Stimulated activated naive CD4-positive, alpha-beta T cell (primary cell): ENCODE measurements around the gene KCMF1.
A peak's percentile ranks its signal among the peaks of the same experiment; 100 is the strongest.

Experiments used
- DNase-seq, 6 experiments: peaks; one replicate each; lab custom pipeline; 2025; lab: John Stamatoyannopoulos, UW

KCMF1 gene

DNA sequence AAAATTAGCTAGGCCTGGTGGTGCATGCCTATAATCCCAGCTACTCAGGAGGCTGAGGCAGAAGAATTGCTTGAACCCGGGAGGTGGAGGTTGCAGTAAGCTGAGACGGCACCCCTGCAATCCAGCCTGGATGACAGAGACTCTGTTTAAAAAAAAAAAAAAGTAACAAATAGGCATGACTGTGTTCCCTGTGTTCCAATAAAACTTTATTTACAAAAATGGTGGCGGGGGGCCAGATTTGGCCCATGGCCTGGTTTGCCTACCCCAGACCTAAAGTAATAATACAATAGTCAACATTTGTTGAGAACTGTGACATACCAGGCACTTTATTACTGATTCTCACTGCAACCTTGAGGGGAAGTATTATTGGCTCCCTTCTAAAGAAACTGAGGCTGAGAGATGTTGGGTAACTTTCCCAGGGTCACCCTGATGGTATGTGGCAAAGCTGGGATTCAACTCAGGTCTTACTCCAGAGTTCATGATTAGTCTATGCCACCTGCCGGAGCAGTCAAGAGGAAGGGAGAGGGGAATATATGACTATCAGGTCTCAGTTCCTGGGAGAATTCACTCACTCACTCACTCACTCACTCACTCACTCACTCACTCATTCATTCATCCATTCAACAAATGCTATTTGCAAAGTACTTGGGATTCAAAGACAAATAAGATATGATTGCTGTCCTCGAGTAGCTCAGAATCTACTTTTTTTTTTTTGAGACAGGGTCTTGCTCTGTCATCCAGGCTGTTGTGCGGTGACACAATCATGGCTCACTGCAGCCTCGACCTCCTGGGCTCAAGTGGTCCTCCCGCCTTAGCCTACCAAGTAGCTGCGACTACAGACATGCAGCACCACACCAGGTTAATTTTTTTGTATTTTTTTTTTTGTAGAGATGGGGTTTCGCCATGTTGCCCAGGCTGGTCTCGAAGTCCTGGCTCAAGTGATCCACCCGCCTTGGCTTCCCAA, 14.3 kb upstream of the KCMF1 start:
- no peak for DNase-seq

DNA sequence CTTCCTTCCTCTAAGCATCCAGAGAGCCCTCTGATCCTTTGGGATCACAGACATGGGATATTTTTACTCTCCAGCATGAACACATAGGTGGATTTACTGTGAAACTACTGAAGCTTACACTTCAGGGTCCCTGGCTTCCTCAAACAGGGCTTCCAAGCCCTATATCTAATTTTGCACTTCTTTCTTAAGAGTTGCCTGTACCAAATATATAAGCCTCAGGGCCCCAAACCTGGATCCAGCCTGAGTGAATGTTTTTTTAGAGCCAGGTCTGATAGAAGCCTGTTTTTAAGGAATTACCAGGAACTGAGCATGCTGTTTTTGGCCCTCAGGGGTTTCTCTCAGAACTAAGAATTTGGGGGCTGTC, 13.2 kb upstream of the KCMF1 start:
- no peak for DNase-seq

DNA sequence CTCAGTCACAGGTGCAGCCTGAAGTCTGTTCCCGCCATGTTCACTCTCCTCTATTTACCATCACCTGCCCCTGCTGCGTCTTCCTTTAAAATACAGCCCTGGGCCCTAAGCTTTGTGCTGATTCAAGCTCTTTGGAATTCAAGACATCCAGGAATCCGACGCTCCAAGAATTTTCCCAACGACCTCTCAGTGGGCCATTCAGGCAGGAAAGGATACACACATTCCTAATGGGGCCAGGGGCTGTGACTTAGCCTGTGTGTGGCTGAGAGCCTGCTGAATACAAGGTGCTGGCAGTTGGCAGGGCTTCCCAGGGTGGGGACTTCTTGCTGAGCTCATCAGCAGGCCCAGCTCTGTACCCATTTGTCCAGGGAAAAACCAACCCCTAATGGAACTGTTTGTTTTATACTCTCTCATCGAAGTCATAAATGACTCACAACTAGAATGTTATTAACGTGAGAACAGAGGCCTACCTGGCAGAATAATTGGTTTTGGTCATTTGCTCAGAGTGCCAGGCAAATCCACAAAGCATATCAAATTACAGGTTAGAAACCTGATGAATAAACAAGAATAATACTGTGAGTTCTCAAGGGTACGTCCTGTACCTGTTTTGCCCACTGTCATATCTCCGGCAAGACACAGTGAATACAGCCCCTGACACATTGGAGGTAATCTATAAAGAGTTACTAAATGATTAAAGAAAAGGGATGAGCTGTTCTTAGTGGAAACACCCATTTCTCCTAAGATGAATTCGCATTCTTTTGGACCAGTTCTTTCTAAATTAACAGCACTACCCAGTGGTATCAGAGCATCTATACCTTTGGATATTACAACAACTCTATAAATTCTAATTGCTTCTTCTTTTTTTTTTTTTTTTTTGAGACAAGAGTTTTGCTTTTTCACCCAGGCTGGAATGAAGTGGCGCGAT, 12.6 kb upstream of the KCMF1 start:
- no peak for DNase-seq

GRCh38 chr2:84959095-84959565, 11.8 kb upstream of the KCMF1 start:
- DNase-seq = no peak

GRCh38 chr2:84959566-84960506, 11.1 kb upstream of the KCMF1 start:
- no peak for DNase-seq

- DNase-seq = no peak
Observed at GRCh38 chr2:84962917-84963316, 8.0 kb upstream of the KCMF1 start.

DNA sequence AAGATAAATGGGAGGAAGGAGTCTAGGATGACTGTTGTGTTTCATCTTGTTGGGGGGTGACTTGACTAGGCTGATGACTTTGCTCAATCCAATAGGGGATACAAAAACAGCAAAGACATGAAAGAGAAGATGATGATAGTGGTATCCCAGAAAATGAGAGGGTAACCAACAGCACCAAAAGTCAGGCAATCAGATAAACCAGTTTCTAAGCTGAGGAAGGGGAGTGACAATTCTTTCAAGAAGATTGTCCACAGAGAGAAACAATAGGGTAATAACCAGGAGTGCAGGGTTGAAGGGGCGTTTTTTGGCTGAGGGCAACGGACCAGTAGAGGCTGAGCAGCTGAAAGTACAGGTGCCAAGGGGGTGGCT, 7.7 kb upstream of the KCMF1 start:
- no peak for DNase-seq

- DNase-seq = no peak
Observed at GRCh38 chr2:84963692-84964405, 7.1 kb upstream of the KCMF1 start.

- no peak for DNase-seq
Observed at GRCh38 chr2:84964406-84965191, 6.4 kb upstream of the KCMF1 start.

DNA sequence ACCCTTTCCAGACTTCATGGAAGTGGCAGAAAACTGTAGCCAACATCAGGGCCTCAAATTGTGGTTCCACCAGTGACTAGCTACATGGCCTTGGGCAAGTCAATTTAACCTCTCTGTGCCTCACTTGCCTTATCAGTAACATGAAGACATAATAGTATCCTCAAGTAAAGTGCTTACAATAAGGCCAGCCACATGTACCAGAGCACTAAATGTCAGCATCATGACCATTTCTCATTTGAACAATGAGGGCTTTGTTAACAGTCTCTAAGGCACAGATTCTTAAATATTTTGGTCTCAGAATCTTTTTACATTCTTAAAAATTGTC, 5.8 kb upstream of the KCMF1 start:
- no peak for DNase-seq

DNA sequence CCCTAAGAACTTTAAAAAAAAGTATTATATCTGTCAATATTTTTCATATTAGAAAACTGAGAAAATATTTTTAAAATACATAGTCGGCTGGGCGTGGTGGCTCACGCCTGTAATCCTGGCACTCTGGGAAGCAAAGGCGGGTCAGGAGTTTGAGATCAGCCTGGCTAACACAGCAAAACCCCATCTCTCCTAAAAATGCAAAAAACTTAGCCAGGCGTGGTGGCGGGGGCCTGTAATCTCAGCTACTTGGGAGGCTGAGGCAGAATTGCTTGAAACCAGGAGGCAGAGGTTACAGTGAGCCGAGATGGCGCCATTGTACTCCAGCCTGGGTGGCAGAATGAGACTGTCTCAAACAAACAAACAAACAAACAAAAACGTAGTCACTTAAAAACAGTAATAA, 5.1 kb upstream of the KCMF1 start:
- no peak for DNase-seq

- DNase-seq = no peak
Observed at GRCh38 chr2:84966731-84967130, 4.2 kb upstream of the KCMF1 start.

DNA sequence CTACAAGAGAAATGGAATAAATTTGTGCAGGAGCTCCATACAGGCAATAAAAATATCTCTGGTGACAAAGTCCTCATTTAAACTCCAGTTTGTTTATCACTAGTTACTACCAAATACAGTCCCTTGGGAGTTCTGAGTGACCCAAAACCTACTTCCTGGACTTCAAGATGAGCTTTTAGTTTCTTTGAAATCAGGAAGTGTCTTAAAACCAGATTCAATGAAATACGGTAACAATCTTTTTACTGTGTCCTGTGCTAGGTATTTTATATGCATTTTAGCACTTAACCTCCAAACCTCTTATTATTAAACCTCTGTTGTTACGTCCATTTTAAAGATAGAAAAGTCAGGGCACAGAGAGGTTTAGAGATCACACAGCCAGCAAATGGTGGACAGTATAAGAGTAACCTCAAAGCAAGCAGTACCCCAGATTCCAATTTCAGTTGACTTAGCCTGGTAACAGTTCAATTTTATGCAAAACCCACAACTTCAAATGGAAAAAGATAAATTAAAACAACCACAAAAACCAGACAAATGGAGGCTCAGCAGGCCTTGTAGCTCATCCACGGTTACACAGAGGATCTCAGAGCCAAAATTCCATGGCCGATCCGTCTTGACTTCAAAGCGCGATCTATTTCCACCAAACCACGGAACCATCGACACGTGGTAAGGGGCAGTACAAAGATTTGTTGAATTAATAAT, 1.3 kb upstream of the KCMF1 start:
- DNase-seq = peak in 5 of 6 experiments; percentile 10 to 55 (median 36)

GRCh38 chr2:84970210-84970867, 622 bp upstream of the KCMF1 start:
- peak; percentile 38 to 64 (median 48) for DNase-seq

GRCh38 chr2:84971510-84972206, 697 bp downstream of the KCMF1 start:
- DNase-seq = peak; percentile 58 to 80 (median 68)

DNA sequence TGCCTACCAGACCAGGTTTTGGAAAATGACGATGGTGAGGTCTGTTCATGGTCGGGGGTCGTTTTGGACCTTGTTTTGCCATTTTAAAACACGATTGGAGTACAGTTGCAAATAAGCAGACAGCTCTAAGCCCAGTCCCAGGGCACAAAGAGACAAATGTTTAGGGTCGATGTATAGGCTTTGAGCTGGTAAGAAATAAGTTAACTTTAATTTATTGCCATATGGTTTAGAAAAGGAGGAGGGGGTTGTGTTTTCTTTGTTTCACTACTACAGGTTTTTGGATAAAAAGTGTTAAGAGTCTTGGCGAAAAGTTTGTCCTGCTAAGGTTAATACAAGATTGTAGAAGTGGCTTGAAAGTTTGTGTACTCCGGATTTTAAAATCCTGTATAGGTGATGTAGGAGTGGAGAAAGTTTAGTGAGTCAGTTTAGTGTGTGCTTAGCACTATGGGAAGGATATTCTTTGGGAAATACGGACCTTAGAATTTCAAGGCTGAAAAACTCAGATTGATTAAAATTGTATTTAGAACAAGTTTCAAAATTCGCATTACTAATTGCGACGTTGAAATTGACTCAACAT, 1.3 kb downstream of the KCMF1 start:
- no peak for DNase-seq

DNA sequence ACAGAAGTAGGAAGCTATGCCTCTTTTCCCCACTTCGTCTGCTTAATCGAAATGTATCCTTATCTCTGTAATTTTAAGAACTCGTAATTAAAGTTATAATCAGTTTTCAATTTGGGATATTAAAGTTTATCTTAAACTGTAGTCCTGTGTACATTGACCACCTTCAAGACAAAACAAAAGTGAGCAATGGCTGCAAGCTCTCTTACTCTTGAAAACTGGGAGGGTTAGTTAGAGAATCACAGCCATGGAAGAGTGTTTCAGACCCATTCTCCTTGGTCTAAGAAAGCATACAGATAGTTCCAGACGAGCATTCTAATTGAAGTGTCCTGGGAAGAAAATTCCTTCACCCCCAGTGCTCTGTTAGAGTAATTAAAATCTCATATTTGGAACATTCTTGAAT, 2.0 kb downstream of the KCMF1 start:
- DNase-seq = no peak
